Chondrocyte (in vitro differentiated cells): Measurements from ENCODE around the gene ELP5. TPM values are rescaled to one million over a fixed set of nuclear protein-coding genes. Genes with fewer than 3 reads are reported as not detected.

Source experiments
- DNase-seq: peaks from one replicate; pipeline ENCODE4 v3.0.0; 2021; ENCODE audit warnings: mixed read lengths, low spot score
- H3K27ac Mint-ChIP-seq: one replicate; pipeline ENCODE4 v1.8.0; 2021; ENCODE audit warnings: mild to moderate bottlenecking, moderate library complexity, mixed read lengths; ENCODE audit not compliant: unreplicated experiment
- H3K27me3 Mint-ChIP-seq: 2 replicates; pipeline ENCODE4 v1.8.0; 2021; ENCODE audit warnings: low read depth, mixed read lengths
- H3K36me3 Mint-ChIP-seq: 2 replicates; pipeline ENCODE4 v1.8.0; 2021; ENCODE audit warnings: low read depth, mixed read lengths
- H3K4me1 Mint-ChIP-seq: 2 replicates; pipeline ENCODE4 v1.8.0; 2021; ENCODE audit warnings: low read depth, mild to moderate bottlenecking, mixed read lengths
- H3K4me3 Mint-ChIP-seq: one replicate; pipeline ENCODE4 v1.8.0; 2021; ENCODE audit warnings: mild to moderate bottlenecking, moderate library complexity, mixed read lengths; ENCODE audit not compliant: unreplicated experiment
- H3K9me3 Mint-ChIP-seq: 2 replicates; pipeline ENCODE4 v1.8.0; 2021; ENCODE audit warnings: low read depth, mixed read lengths
- total RNA-seq: library from RNA; stranded (reverse); gene quantifications from 3 replicates; pipeline ENCODE4 v1.2.1, GENCODE V29; 2021
- TF ChIP-seq, protein P1 (sequence below): fragments of 200-600 bp; sonication (generic); IDR thresholded peaks from 2 replicates; pipeline ENCODE4 v1.5.0; 2021; ENCODE audit warnings: antibody characterized with exemption, mild to moderate bottlenecking, moderate library complexity

Gene ELP5
- total RNA-seq, 1 donor from 2014 or later = 24.9 TPM

DNA sequence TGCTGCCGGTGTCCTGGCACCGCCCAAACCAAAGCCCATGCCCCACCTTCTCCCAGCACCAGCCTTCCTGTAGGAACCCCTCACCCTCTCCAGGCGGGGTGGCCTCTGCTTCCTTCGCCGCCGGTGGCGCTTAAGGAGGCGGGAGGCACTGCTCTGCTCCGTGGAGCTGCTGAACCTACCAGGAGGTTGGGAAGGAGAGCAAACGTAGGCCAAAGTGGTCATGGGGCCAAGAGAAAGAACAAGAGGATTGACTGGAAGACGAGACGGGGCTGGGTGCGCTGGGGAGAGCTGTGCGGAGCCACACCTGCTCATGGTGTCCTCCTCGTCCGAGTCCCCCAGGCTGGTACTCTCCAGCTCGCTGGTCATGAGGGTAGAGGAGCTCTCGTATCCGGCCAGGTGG lies 22.5 kb upstream of the ELP5 start:
- peaks cover 18% of the 10 kb centered on the region for H3K36me3 Mint-ChIP-seq
- peaks cover 37% of the 10 kb centered on the region for H3K4me1 Mint-ChIP-seq
- no peaks in the 10 kb centered on the region for H3K27me3 Mint-ChIP-seq
- no peak overlapping the region for H3K27ac Mint-ChIP-seq
- no peaks in the 10 kb centered on the region for H3K9me3 Mint-ChIP-seq
- TF ChIP-seq, protein P1, sequence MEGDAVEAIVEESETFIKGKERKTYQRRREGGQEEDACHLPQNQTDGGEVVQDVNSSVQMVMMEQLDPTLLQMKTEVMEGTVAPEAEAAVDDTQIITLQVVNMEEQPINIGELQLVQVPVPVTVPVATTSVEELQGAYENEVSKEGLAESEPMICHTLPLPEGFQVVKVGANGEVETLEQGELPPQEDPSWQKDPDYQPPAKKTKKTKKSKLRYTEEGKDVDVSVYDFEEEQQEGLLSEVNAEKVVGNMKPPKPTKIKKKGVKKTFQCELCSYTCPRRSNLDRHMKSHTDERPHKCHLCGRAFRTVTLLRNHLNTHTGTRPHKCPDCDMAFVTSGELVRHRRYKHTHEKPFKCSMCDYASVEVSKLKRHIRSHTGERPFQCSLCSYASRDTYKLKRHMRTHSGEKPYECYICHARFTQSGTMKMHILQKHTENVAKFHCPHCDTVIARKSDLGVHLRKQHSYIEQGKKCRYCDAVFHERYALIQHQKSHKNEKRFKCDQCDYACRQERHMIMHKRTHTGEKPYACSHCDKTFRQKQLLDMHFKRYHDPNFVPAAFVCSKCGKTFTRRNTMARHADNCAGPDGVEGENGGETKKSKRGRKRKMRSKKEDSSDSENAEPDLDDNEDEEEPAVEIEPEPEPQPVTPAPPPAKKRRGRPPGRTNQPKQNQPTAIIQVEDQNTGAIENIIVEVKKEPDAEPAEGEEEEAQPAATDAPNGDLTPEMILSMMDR = no peak
- H3K4me3 Mint-ChIP-seq = no peak overlapping the region
- no peak for DNase-seq

DNA sequence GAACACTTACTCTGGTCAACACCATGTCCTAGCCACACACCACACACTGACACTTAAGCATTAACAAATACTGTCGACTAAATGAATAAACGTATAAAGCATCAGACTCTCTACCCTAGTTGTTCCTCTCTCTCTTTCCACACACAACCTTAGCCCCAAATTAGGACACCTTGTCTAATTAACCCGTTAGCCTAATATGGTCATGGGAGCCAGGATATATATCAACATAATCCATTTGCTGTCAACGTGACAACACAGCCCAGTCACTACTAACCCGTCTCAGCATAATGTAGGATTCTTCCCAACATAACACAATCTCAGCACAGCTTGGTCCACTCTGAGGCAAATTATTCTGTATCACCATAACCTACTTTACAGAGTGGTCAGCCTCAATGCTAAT lies 19.9 kb upstream of the ELP5 start:
- H3K4me3 Mint-ChIP-seq = peak overlapping the region; percentile 96
- H3K36me3 Mint-ChIP-seq = peaks cover 30% of the 10 kb centered on the region
- peak overlapping the region; percentile 61 for H3K27ac Mint-ChIP-seq
- no peaks in the 10 kb centered on the region for H3K27me3 Mint-ChIP-seq
- TF ChIP-seq, protein P1 = no peak
- H3K4me1 Mint-ChIP-seq = peaks cover 54% of the 10 kb centered on the region
- H3K9me3 Mint-ChIP-seq = no peaks in the 10 kb centered on the region
- no peak for DNase-seq

DNA sequence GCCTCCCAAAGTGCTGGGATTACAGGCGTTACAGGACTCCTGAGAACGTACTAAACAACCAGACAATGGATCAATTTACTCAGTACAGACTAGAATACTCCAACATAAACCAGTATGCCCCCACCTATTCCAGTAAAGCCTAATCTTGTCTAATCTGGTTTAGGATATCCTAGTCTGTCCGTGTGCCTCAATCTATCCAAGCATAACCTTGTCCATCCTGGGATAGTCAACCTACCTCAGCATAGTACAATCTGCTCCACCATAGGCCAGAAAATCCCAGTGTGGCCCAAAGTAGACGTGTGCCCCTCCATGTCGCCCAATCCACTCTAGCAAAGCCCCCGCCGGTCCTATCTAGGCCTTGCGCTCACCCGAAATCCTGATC lies 18.3 kb upstream of the ELP5 start:
- no peaks in the 10 kb centered on the region for H3K27me3 Mint-ChIP-seq
- peaks cover 24% of the 10 kb centered on the region for H3K36me3 Mint-ChIP-seq
- DNase-seq = no peak

DNA sequence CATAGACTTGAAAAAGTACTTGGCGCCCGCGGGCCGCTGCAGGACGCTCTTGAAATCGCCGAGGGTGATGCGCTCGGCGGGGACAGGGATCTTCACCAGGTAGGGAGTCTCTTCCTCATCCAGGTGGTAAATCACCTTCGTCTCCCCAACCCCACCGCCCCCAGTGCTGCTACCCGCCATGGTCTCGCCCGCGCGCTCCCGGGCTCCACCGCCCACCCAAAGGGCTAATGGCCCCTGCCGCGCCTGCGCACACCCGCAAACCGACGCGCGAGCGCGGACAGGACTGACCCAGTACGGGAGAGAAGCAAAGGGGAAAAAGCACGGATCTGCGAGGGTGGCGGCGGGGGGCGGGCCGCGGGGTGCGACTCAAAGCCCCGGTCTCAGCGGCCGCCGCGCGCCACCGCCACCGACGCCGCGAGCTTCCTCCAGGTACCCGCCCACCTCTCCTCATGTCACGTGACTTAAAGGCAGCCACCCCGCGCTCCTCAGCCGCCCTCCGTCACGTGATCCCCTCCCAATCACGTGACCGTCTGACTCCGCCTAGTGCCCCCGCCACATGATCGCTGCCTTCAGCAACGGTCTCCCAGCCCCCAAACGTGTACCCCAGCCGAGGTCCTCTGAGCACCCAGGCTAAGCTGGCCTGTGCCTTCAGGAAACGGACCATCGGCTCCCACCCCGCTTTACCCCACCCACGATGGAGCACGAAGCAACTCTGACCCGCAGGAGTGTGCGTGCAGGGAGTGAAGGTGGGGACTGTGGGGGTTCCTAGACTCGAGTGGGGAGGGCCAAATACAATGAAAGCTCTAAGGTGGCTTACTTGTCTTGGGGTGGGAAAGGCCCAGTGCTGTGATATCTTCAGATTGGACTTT lies 17.7 kb upstream of the ELP5 start, which contains the start of gene DVL2:
Gene DVL2 (minus strand): TSS at position 435 of the 869 bp plus-strand sequence. CDS start 255 bp downstream, at position 180.
- Mint-ChIP-seq H3K9me3 (no peaks in the 10 kb centered on the region), H3K27ac (peak within 1 kb of the TSS; percentile 96), H3K36me3 (peaks cover 18% of the 10 kb centered on the region), H3K4me1 (peaks cover 54% of the 10 kb centered on the region), H3K4me3 (peak within 1 kb of the TSS; percentile 96), H3K27me3 (no peaks in the 10 kb centered on the region)
- DNase-seq = no peak
- TF ChIP-seq, protein P1 = no peak

More for the DNA sequence above, 18.3 kb upstream of the ELP5 start:
- H3K27ac Mint-ChIP-seq = peak overlapping the region; percentile 96
- TF ChIP-seq, protein P1 = no peak
- no peaks in the 10 kb centered on the region for H3K9me3 Mint-ChIP-seq
- peaks cover 54% of the 10 kb centered on the region for H3K4me1 Mint-ChIP-seq
- peak overlapping the region; percentile 96 for H3K4me3 Mint-ChIP-seq

GRCh38 chr17:7235693-7236665 lies 16.0 kb upstream of the ELP5 start:
- Mint-ChIP-seq H3K27ac (peak overlapping the region; percentile 96), H3K4me1 (peaks cover 65% of the 10 kb centered on the region), H3K9me3 (no peaks in the 10 kb centered on the region), H3K36me3 (peaks cover 17% of the 10 kb centered on the region), H3K4me3 (peak overlapping the region; percentile 96), H3K27me3 (no peaks in the 10 kb centered on the region)
- TF ChIP-seq, protein P1 = no peak
- DNase-seq = no peak
